Non-pigmented ciliary epithelial cell (primary cell): Measurements from ENCODE around the gene PDIA5.

ENCODE experiments used
- DNase-seq: peaks from one replicate; pipeline ENCODE4 v3.0.0-alpha.2; 2010; ENCODE audit warnings: low read depth

PDIA5 gene

DNA sequence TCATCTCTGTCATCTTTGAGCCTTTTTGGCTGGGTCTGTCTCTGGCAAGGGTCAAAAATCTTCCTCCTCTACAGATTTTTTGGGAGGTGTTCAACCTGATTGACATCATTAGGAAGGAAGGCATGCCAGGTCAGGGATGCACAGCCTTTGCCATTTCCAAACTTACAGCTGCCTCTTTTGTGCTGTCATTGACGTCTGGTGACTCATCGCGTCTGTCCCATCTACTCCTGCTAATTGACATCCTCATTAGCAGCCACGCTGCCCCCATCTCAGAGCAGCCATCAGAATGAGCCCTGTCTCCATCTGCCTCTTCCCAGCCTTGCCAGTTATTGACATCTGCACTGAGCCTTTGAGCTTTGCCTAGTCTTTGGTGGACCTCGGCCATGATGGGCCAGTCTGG lies 53.0 kb downstream of the PDIA5 start:
- DNase-seq, result no peak

GRCh38 chr3:123120573-123120972 lies 53.7 kb downstream of the PDIA5 start:
- DNase-seq, result no peak

GRCh38 chr3:123122057-123122456 lies 55.2 kb downstream of the PDIA5 start:
- DNase-seq, result no peak

- DNase-seq, result peak; percentile 23
Observed at GRCh38 chr3:123122525-123123315, 55.9 kb downstream of the PDIA5 start.

DNA sequence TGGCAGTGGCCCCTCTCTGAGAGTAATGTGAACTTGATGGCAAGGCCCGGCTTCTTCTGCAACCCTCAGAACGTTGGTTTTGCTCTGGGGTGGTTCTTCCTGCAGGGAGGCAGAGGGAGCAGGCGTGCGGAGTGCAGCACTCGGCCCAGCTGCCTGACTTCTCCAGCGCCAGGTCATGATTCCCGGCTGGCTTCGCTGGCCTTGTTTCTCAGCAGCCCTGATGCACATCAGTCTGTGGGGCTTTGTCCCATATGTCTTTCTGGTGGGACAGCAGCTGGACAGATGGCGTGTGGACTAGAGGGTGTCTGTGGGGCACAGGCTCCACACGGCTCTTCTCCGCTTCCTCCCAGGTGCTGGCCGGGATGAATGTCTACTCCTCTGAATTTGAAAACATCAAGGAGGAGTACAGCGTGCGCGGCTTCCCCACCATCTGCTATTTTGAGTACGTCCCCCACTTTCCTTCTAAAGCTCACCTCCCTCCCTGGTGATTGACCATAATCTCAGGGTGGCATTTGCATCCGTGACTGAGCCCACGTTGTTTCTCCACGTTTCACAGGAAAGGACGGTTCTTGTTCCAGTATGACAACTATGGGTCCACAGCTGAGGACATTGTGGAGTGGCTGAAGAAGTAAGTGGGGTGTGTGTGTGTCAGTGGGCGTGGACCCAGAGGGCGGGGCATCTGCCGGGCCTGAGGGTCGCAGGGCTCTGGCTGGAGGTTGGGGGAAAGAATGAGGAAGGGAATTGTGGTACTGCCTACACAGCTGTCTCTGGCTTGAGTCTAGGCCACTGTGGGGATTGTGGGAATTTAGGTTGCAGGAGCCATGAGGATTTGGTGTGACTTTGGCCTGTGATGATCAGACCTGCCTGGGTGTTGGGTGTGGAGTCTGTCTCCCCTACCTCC lies 57.1 kb downstream of the PDIA5 start:
- no peak for DNase-seq

- DNase-seq, result no peak
Observed at GRCh38 chr3:123124971-123125370, 58.1 kb downstream of the PDIA5 start.

DNA sequence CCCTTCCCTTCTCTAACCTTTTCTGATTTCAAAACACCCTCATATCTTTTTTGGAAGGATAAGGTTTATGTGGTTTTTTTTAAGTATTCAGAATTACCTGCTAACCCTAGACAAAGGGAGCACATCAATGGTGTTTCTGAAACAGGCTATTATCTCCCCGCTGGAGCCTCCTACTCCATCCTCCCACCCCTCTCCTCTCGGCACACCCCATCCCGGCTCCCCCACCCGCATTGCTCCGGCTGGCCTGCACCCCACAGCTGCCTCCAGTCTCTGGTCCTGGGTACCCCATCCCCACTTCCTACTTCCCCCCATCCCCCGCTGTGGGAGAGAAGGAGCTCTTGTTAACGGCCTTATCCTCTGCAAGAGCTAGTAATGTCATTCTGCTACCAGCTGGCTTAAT lies 59.2 kb downstream of the PDIA5 start:
- DNase-seq, result no peak

- no peak for DNase-seq
Observed at GRCh38 chr3:123126653-123127052, 59.8 kb downstream of the PDIA5 start.

GRCh38 chr3:123129092-123129491 lies 62.3 kb downstream of the PDIA5 start:
- DNase-seq, result no peak

DNA sequence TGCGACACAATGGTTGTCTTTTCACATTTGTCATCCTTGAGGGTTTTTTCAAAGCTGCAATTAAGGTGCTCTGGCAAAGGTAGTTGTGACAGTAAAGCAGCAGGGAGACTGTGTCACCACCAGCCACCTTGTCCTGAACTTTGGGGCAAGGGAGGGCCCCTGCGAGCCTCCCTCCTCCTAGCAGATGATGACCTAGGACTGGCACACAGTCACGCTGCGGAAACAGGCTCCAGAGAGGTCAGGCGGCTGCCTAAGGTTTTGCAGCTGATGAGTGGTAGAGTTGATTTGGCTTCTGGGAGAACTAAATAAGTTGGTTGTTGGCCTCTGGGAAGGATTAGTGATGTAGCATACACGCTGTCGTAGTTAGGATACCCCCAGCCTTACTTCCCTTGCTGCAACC lies 62.7 kb downstream of the PDIA5 start:
- no peak for DNase-seq

DNA sequence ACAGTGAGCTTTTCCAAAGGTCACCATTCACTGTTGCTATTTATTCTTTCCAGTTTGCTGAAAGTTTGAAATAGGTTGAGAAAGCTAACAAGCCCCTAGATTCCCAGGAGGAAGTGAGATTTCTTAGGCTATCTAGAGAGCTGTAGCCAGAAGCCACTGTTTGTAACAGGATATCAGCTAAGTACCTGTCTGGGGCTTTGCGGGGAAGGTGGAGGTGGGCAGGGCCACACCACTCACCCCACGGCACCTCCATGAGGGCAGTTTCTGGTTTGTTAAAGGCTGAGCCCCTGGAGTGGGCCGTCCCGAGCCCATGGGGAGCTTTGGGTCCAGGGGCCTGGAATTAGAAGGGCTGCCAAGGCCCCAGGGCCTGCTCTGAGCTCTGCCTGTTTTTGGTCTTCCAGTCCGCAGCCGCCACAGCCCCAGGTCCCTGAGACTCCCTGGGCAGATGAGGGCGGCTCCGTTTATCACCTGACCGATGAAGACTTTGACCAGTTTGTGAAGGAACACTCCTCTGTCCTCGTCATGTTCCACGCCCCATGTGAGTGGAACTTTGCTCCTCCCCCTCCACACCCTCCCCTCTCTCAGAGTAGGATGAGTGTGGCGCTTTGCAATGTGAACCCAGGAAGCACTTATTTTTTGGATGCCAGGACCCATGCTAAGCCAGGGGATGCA lies 63.4 kb downstream of the PDIA5 start:
- DNase-seq, result no peak

DNA sequence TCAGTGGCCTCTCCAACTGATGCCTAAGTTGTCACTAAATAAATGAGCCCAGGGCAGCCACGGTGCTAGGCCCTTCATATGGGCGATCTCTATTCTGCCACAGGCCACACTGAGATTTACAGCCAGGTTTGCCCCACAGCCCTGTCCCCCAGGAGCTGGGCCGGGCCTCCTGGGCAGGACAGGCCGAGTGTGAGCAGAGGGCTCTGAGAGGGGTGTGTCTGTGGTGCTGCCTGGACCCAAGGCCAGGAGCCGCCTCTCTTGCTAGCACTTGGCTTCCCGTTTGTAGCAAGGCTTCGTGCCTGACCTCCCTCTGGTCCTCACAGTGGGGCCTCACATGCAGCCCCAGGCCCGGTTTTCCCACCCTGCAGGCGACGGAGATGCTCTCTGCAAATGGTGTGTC lies 67.8 kb downstream of the PDIA5 start:
- DNase-seq, result no peak

DNA sequence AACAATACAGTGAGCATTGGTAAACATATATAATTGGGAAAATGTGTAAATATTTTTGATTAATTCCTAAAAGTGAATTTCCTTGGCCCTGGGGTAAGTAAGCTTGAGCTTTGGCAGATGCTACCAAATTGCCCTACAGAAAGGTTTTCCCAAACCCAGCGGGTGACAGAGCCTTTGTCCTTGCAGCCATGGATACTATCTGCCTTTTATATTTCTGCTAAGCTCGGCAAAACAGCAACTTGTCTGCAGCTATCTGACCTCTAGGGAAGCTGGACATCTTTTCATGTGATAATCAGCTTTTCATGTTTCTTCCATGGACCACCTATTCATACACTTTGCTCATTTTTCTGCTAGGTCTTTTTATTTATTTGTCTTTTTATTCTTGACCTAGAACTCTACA lies 70.2 kb downstream of the PDIA5 start:
- DNase-seq, result no peak

- DNase-seq, result no peak
Observed at GRCh38 chr3:123138839-123139444, 72.1 kb downstream of the PDIA5 start.

DNA sequence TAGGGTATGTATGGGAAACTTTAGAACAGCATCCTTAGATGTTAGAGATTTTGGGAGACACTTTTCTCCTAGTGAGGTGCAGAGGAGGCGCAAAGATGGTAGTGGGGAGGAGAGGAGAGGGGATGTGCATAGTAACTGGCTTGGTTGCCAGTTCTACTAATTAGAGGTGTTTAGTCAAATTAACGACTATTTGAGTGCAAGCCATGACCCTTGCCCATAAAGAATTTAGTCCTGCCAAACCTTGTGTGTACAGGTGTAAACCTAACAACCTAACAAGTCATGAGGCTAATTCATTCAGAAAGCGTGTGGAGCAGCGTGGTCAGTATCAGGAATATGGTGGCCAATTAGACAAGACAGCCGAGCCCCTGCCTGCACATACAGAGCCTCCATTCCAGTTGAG lies 72.7 kb downstream of the PDIA5 start:
- DNase-seq, result no peak

DNA sequence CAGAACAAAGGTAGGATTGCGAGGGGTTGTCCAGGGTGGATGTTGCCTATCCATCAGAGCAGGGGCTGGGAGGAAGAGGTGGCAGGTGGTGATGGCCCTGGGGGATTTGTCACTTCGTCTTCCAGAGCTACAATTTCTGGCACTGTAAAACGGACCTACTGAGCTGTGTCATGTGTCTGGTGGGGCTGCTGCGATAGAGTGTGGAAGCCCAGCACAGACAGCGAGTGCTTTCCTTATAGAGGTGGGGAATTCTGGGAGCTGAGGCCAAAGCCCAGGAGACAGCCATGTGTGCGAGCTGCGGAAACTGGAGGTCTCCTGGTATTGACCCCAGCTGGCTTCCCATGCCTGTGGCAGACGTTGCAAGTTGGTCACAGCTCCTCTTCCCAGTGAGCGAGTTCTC lies 73.7 kb downstream of the PDIA5 start:
- DNase-seq, result no peak

DNA sequence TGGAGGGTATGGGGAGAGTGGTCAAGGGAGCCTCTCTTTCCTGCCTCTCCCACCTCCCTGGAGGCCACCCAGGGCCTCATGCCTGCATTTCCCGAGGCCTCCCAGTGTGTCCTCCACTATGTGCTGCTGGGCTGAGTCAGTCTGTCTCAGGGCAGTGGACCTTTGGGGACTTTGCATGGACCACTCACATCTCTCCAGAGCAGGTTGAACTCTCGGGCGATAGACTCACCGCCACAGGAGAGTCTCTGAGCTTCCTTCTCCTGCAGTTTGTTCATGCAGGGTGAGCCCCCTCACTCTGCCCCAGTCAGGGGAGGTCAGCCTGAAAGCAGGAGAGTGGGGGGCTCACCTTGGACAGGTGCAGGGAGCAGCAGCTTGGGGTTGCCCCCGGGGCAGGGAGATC lies 74.5 kb downstream of the PDIA5 start:
- DNase-seq, result no peak

DNA sequence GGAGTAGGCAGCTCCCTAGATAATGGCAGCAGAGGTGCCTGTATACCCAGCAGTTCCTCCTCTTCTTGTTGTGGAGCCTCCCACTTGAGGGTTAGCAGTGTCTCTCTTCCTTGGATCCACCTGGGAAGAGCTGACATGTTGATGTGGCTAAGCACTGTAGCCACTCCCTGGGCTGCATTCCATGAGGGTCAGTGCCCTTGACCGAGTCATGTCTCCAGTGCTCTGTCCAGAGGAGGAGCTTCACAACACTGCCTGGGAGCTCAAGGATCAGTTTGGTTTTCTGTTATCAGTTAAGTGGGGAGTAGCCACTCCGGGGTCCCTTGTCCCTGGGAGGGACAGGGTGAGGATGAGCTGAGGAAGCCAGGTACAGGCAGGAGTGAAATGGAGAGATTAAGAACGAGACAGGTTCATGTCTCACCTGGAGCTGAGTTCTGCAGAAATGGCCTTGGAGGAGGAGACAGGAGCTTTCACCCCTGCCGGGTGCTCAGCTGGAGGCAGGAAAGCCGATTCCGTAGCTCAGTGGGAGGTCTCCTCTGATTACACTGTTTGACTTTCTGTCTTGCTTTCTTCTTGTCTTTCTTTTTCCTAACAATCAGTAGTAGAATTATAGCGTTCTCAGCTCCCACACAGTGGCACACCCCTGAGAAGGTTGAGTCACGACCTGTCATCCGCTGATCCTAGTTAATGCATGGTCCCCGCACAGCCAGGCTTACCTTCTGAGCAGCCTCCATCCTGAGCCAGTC lies 77.0 kb downstream of the PDIA5 start:
- no peak for DNase-seq

GRCh38 chr3:123147754-123148535 lies 81.1 kb downstream of the PDIA5 start:
- DNase-seq, result no peak

- DNase-seq, result no peak
Observed at GRCh38 chr3:123148772-123149171, 81.9 kb downstream of the PDIA5 start.

DNA sequence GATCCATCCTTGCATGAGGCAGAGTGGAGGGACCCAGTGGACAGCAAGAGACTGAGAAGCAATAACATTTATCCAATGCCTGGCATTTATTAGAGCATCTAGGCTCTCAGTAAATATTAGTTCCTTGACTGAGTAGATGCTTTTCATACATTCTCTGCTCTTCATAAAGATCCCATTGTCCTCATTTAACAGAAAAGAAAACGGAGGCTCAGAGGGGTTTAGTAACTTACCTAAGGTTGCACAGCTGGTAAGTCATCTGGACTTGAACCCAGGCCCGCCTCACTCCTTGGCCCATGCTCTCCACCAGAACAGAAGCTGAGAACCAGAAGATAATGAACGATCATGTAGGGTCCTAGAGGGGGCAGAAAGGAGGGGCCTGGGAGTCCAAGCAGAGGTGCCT lies 82.7 kb downstream of the PDIA5 start:
- DNase-seq, result no peak
